Stomach (tissue), 9 donors: ENCODE data around the gene MTA2. TPM values are rescaled to one million over a fixed set of nuclear protein-coding genes. Genes with fewer than 3 reads are reported as not detected.

ENCODE experiments used
- DNase-seq, 2 donors: peaks; one replicate each; pipeline versions ENCODE4 v3.0.0 to v3.0.0-alpha.2; 2013 to 2019
- H3K27ac ChIP-seq, 5 donors: fragments of 200-600 bp in 4 of 5; sonication (generic) in 4 of 5; one replicate each; pipeline ENCODE4 v1.5.1; 2013 to 2019; ENCODE audit warnings: mild to moderate bottlenecking in 1 of 5, moderate library complexity in 1 of 5
- H3K27me3 ChIP-seq, 3 donors: fragments of 200-600 bp; sonication (generic); one replicate each; pipeline ENCODE4 v1.5.1; 2017 to 2019; ENCODE audit warnings: mixed run types in 1 of 3
- H3K36me3 ChIP-seq, 4 donors: fragments of 200-600 bp; sonication (generic); 1 replicate in 3 of 4; 2 replicates in 1 of 4; pipeline ENCODE4 v1.5.1; 2016 to 2019
- H3K4me1 ChIP-seq, 4 donors: fragments of 200-600 bp; sonication (generic); one replicate each; pipeline ENCODE4 v1.5.1; 2016 to 2019
- H3K4me3 ChIP-seq, 4 donors: fragments of 200-600 bp; sonication (generic) in 3 of 4; one replicate each; pipeline ENCODE4 v1.5.1; 2016 to 2019; ENCODE audit warnings: mild to moderate bottlenecking in 1 of 4
- H3K9me3 ChIP-seq, 4 donors: fragments of 200-600 bp; sonication (generic); one replicate each; pipeline ENCODE4 v1.5.1; 2016 to 2019
- CTCF ChIP-seq, 7 experiments: fragments of 450-650 bp in 4 of 7; fragments of 200-600 bp in 3 of 7; sonication (generic) in 3 of 7; IDR thresholded peaks; one replicate each; pipeline ENCODE4 v1.5.1; 2016 to 2019; ENCODE audit warnings: antibody characterized with exemption in 7 of 7, control low read depth in 2 of 7, mild to moderate bottlenecking in 1 of 7
- EP300 ChIP-seq: sonication (generic); formaldehyde crosslinking; IDR thresholded peaks from one replicate; pipeline ENCODE4 v1.6.1; 2017; ENCODE audit warnings: antibody characterized with exemption
- POLR2A ChIP-seq, 4 donors: fragments of 450-650 bp; IDR thresholded peaks; one replicate each; pipeline ENCODE4 v1.6.1; 2016; ENCODE audit warnings: antibody characterized with exemption in 4 of 4, control low read depth in 2 of 4, mild to moderate bottlenecking in 1 of 4, moderate library complexity in 1 of 4
- POLR2AphosphoS5 ChIP-seq, 3 donors: sonication (generic); formaldehyde crosslinking; IDR thresholded peaks; one replicate each; pipeline ENCODE4 v1.6.1; 2016; ENCODE audit warnings: antibody characterized with exemption in 3 of 3
- WGBS, 5 donors: extraction: QIAGEN DNeasy Blood & Tissue Kit in 3 of 5; methylation state at CpG; one replicate each; pipeline versions ENCODE4 v1.1.5 to v1.1.7; 2013 to 2018; 5-methylcytosine and 5-hydroxymethylcytosine counted together
- intact Hi-C: fragments of 100-400 bp; cut with DNase I; formaldehyde crosslinking; loops from one replicate; pipeline ENCODE4 v1.15.1; 2023; ENCODE audit warnings: low total_unique reads
- polyA plus RNA-seq, 3 donors: library from polyadenylated mRNA; stranded (reverse); fragments of 200-250 nt; gene quantifications; one replicate each; pipeline ENCODE4 v1.2.3, GENCODE V29; 2013
- total RNA-seq, 5 donors: library from RNA; depleted of rRNA; stranded (reverse); fragments of >200 nt; gene quantifications; one replicate each; pipeline versions ENCODE4 v1.1.0 to v1.2.3, GENCODE V29; 2014 to 2016
- donor health status: healthy with polysubstance abuse.
- donor health status: Bipolar disorder and iron deficiency.
- donor health status: healthy.

MTA2 gene
- total and polyA plus RNA-seq, 8 donors = 32.8 to 110 (median 56.5) TPM

- peaks cover 6 to 44% (median 35%) of the 10 kb centered on the region in 4 donors for H3K36me3 ChIP-seq
- no peak overlapping the region for H3K4me3 ChIP-seq
- peaks cover 25 to 41% (median 30%) of the 10 kb centered on the region in 4 donors for H3K4me1 ChIP-seq
- no peak for DNase-seq
- H3K9me3 ChIP-seq = no peaks in the 10 kb centered on the region
- TF ChIP-seq CTCF (IDR thresholded peaks at IDR 0.05) = no peak
- no peak for TF ChIP-seq POLR2A (IDR thresholded peaks at IDR 0.05)
- no peak for TF ChIP-seq POLR2AphosphoS5 (IDR thresholded peaks at IDR 0.05)
- TF ChIP-seq EP300 = no peak
- WGBS, 5 donors = 82 to 94% (median 85%) methylated on average over 3 to 7 of the region's 7 CpGs
- no peaks in the 10 kb centered on the region for H3K27me3 ChIP-seq
- intact Hi-C loops = no loop called here
- no peak overlapping the region for H3K27ac ChIP-seq
Measured at GRCh38 chr11:62615521-62615920, 13.9 kb upstream of the MTA2 start.

GRCh38 chr11:62614275-62614674 is 12.6 kb upstream of the MTA2 start:
- intact Hi-C loops = no loop called here
- H3K36me3 ChIP-seq = peaks cover 13 to 56% (median 46%) of the 10 kb centered on the region in 4 donors
- H3K4me3 ChIP-seq = no peak overlapping the region
- TF ChIP-seq CTCF (IDR thresholded peaks at IDR 0.05) = no peak
- peak in 1 of 3 donors; percentile 23 for TF ChIP-seq POLR2AphosphoS5 (IDR thresholded peaks at IDR 0.05)
- peaks cover 20 to 36% (median 28%) of the 10 kb centered on the region in 4 donors for H3K4me1 ChIP-seq
- H3K27me3 ChIP-seq = no peaks in the 10 kb centered on the region
- 61 to 74% (median 65%) methylated on average over 7 to 8 of the region's 8 CpGs for WGBS, 5 donors
- DNase-seq = peak; percentile 56 to 65
- peak overlapping the region in 4 of 5 donors; percentile 95 to 97 (median 96) for H3K27ac ChIP-seq
- H3K9me3 ChIP-seq = no peaks in the 10 kb centered on the region

GRCh38 chr11:62613291-62613778 is 11.7 kb upstream of the MTA2 start:
- 27 to 47% (median 37%) methylated on average over 5 to 15 of the region's 15 CpGs for WGBS, 5 donors

More at GRCh38 chr11:62613291-62613778, 11.7 kb upstream of the MTA2 start:
- Histone ChIP-seq H3K9me3 (no peaks in the 10 kb centered on the region), H3K27ac (peak overlapping the region; percentile 83 to 97 (median 96)), H3K4me1 (peaks cover 20 to 36% (median 28%) of the 10 kb centered on the region in 4 donors), H3K36me3 (peaks cover 13 to 63% (median 51%) of the 10 kb centered on the region in 4 donors), H3K4me3 (peak overlapping the region; percentile 75 to 84 (median 76)), H3K27me3 (no peaks in the 10 kb centered on the region)
- TF ChIP-seq CTCF (IDR thresholded peaks at IDR 0.05) (no peak), POLR2A (IDR thresholded peaks at IDR 0.05) (no peak), EP300 (no peak)
- intact Hi-C loops = no loop called here
- DNase-seq = peak in 1 of 2 donors; percentile 32
